EH (cell line): ENCODE results near the gene TPM4.
"Not testable (repeated sequence)": the region's sequence is repeated elsewhere in the genome, so short reads cannot be mapped to it uniquely, and the experiment has no call there.

Source experiments
- DNase-seq: peaks from one replicate; pipeline ENCODE4 v3.0.0-alpha.2; 2015; ENCODE audit warnings: low read depth

Gene TPM4

GRCh38 chr19:16076154-16076957, at the start of gene TPM4:
TPM4 (plus strand) TSS chr19:16076495; CDS start chr19:16076566, 71 bp downstream.
- peak; percentile 98 for DNase-seq

- no peak for DNase-seq
Measured at GRCh38 chr19:16026756-16027155, 49.5 kb upstream of the TPM4 start.

- no peak for DNase-seq
Measured at GRCh38 chr19:16027528-16027927, 48.8 kb upstream of the TPM4 start.

- DNase-seq = not testable (repeated sequence)
Measured at GRCh38 chr19:16030155-16030554, 46.1 kb upstream of the TPM4 start.

GRCh38 chr19:16030964-16031871, 45.1 kb upstream of the TPM4 start:
- no peak for DNase-seq

- no peak for DNase-seq
Measured at GRCh38 chr19:16031872-16032200, 44.5 kb upstream of the TPM4 start.

GRCh38 chr19:16032509-16033135, 43.7 kb upstream of the TPM4 start:
- DNase-seq = no peak

- no peak for DNase-seq
Measured at GRCh38 chr19:16033136-16033530, 43.2 kb upstream of the TPM4 start.

- DNase-seq = no peak
Measured at GRCh38 chr19:16033721-16034120, 42.6 kb upstream of the TPM4 start.

- no peak for DNase-seq
Measured at GRCh38 chr19:16034180-16034579, 42.1 kb upstream of the TPM4 start.

GRCh38 chr19:16034958-16035560, 41.2 kb upstream of the TPM4 start:
- no peak for DNase-seq

GRCh38 chr19:16035601-16036297, 40.5 kb upstream of the TPM4 start:
- no peak for DNase-seq

- DNase-seq = no peak
Measured at GRCh38 chr19:16036397-16036925, 39.8 kb upstream of the TPM4 start.

GRCh38 chr19:16036941-16037340, 39.4 kb upstream of the TPM4 start:
- DNase-seq = no peak

- DNase-seq = no peak
Measured at GRCh38 chr19:16037424-16038195, 38.7 kb upstream of the TPM4 start.

- DNase-seq = no peak
Measured at GRCh38 chr19:16038196-16038695, 38.0 kb upstream of the TPM4 start.

- no peak for DNase-seq
Measured at GRCh38 chr19:16039081-16039480, 37.2 kb upstream of the TPM4 start.

- DNase-seq = no peak
Measured at GRCh38 chr19:16039545-16039944, 36.8 kb upstream of the TPM4 start.

GRCh38 chr19:16040642-16041041, 35.7 kb upstream of the TPM4 start:
- DNase-seq = peak; percentile 60

- DNase-seq = peak; percentile 73
Measured at GRCh38 chr19:16041299-16041990, 34.9 kb upstream of the TPM4 start.
